ENCODE results near the gene AXIN1.

AXIN1 gene

GRCh38 chr16:282491-282890 is 70.0 kb downstream of the AXIN1 start:
- H3K36me3 ChIP-seq (ENCODE audit: control insufficient read depth, insufficient read depth, low read length): peaks cover 11% of the 10 kb centered on the region
- H3K9me3 ChIP-seq (ENCODE audit: control insufficient read depth, low read length): no peaks in the 10 kb centered on the region
- H3K27me3 ChIP-seq (replicated peaks; ENCODE audit: control insufficient read depth, insufficient read depth, low read length, poor library complexity, severe bottlenecking): peaks cover 16% of the 10 kb centered on the region
- H3K27ac ChIP-seq (ENCODE audit: insufficient read depth, low read length, poor library complexity, severe bottlenecking): no peak overlapping the region
- no peak for DNase-seq
- no peak overlapping the region for H3K4me3 ChIP-seq (ENCODE audit: insufficient read depth, low read depth, low read length, poor library complexity, severe bottlenecking)
- peaks cover 22% of the 10 kb centered on the region for H3K4me1 ChIP-seq (ENCODE audit: control insufficient read depth, insufficient read depth, low read length, poor library complexity, severe bottlenecking)

- Histone ChIP-seq H3K9me3 (ENCODE audit: control insufficient read depth, low read length) (no peaks in the 10 kb centered on the region), H3K27me3 (replicated peaks; ENCODE audit: control insufficient read depth, insufficient read depth, low read length, poor library complexity, severe bottlenecking) (peaks cover 16% of the 10 kb centered on the region), H3K27ac (ENCODE audit: insufficient read depth, low read length, poor library complexity, severe bottlenecking) (no peak overlapping the region), H3K4me3 (ENCODE audit: insufficient read depth, low read depth, low read length, poor library complexity, severe bottlenecking) (no peak overlapping the region), H3K4me1 (ENCODE audit: control insufficient read depth, insufficient read depth, low read length, poor library complexity, severe bottlenecking) (peaks cover 22% of the 10 kb centered on the region), H3K36me3 (ENCODE audit: control insufficient read depth, insufficient read depth, low read length) (peaks cover 3% of the 10 kb centered on the region)
- DNase-seq: no peak
These were observed 70.8 kb downstream of the AXIN1 start for GRCh38 chr16:281660-282255.

- Histone ChIP-seq H3K4me3 (ENCODE audit: insufficient read depth, low read depth, low read length, poor library complexity, severe bottlenecking) (peak overlapping the region; percentile 25), H3K9me3 (ENCODE audit: control insufficient read depth, low read length) (no peaks in the 10 kb centered on the region), H3K4me1 (ENCODE audit: control insufficient read depth, insufficient read depth, low read length, poor library complexity, severe bottlenecking) (peaks cover 22% of the 10 kb centered on the region), H3K36me3 (ENCODE audit: control insufficient read depth, insufficient read depth, low read length) (no peaks in the 10 kb centered on the region), H3K27me3 (replicated peaks; ENCODE audit: control insufficient read depth, insufficient read depth, low read length, poor library complexity, severe bottlenecking) (peaks cover 16% of the 10 kb centered on the region), H3K27ac (ENCODE audit: insufficient read depth, low read length, poor library complexity, severe bottlenecking) (no peak overlapping the region)
- DNase-seq: no peak
These were observed 71.4 kb downstream of the AXIN1 start for GRCh38 chr16:280991-281659.

- Histone ChIP-seq H3K9me3 (ENCODE audit: control insufficient read depth, low read length) (no peaks in the 10 kb centered on the region), H3K27me3 (replicated peaks; ENCODE audit: control insufficient read depth, insufficient read depth, low read length, poor library complexity, severe bottlenecking) (peaks cover 16% of the 10 kb centered on the region), H3K27ac (ENCODE audit: insufficient read depth, low read length, poor library complexity, severe bottlenecking) (no peak within 1 kb of the TSS), H3K36me3 (ENCODE audit: control insufficient read depth, insufficient read depth, low read length) (no peaks in the 10 kb centered on the region), H3K4me3 (ENCODE audit: insufficient read depth, low read depth, low read length, poor library complexity, severe bottlenecking) (peak within 1 kb of the TSS; percentile 25), H3K4me1 (ENCODE audit: control insufficient read depth, insufficient read depth, low read length, poor library complexity, severe bottlenecking) (peaks cover 24% of the 10 kb centered on the region)
- DNase-seq: no peak
These were observed 72.0 kb downstream of the AXIN1 start, which contains the start of gene ARHGDIG for GRCh38 chr16:280552-280951. TSS of gene ARHGDIG (plus strand) at chr16:280591. CDS start at chr16:280681, 90 bp downstream.

- no peaks in the 10 kb centered on the region for H3K36me3 ChIP-seq (ENCODE audit: control insufficient read depth, insufficient read depth, low read length)
- H3K4me1 ChIP-seq (ENCODE audit: control insufficient read depth, insufficient read depth, low read length, poor library complexity, severe bottlenecking): peaks cover 27% of the 10 kb centered on the region
- no peak overlapping the region for H3K27ac ChIP-seq (ENCODE audit: insufficient read depth, low read length, poor library complexity, severe bottlenecking)
- no peak for DNase-seq
- no peak overlapping the region for H3K4me3 ChIP-seq (ENCODE audit: insufficient read depth, low read depth, low read length, poor library complexity, severe bottlenecking)
- peaks cover 20% of the 10 kb centered on the region for H3K27me3 ChIP-seq (replicated peaks; ENCODE audit: control insufficient read depth, insufficient read depth, low read length, poor library complexity, severe bottlenecking)
- no peaks in the 10 kb centered on the region for H3K9me3 ChIP-seq (ENCODE audit: control insufficient read depth, low read length)
These were observed 72.5 kb downstream of the AXIN1 start for GRCh38 chr16:280005-280460.

GRCh38 chr16:279531-279930 is 73.0 kb downstream of the AXIN1 start:
- DNase-seq: no peak
- Histone ChIP-seq H3K9me3 (ENCODE audit: control insufficient read depth, low read length) (no peaks in the 10 kb centered on the region), H3K4me3 (ENCODE audit: insufficient read depth, low read depth, low read length, poor library complexity, severe bottlenecking) (no peak overlapping the region), H3K4me1 (ENCODE audit: control insufficient read depth, insufficient read depth, low read length, poor library complexity, severe bottlenecking) (peaks cover 28% of the 10 kb centered on the region), H3K27ac (ENCODE audit: insufficient read depth, low read length, poor library complexity, severe bottlenecking) (no peak overlapping the region), H3K36me3 (ENCODE audit: control insufficient read depth, insufficient read depth, low read length) (no peaks in the 10 kb centered on the region), H3K27me3 (replicated peaks; ENCODE audit: control insufficient read depth, insufficient read depth, low read length, poor library complexity, severe bottlenecking) (peaks cover 25% of the 10 kb centered on the region)

- H3K36me3 ChIP-seq (ENCODE audit: control insufficient read depth, insufficient read depth, low read length): no peaks in the 10 kb centered on the region
- H3K4me1 ChIP-seq (ENCODE audit: control insufficient read depth, insufficient read depth, low read length, poor library complexity, severe bottlenecking): peaks cover 28% of the 10 kb centered on the region
- H3K27me3 ChIP-seq (replicated peaks; ENCODE audit: control insufficient read depth, insufficient read depth, low read length, poor library complexity, severe bottlenecking): peaks cover 31% of the 10 kb centered on the region
- no peak overlapping the region for H3K4me3 ChIP-seq (ENCODE audit: insufficient read depth, low read depth, low read length, poor library complexity, severe bottlenecking)
- no peaks in the 10 kb centered on the region for H3K9me3 ChIP-seq (ENCODE audit: control insufficient read depth, low read length)
- H3K27ac ChIP-seq (ENCODE audit: insufficient read depth, low read length, poor library complexity, severe bottlenecking): no peak overlapping the region
- DNase-seq: peak in 2 of 3 donors; percentile 6 to 32
These were observed 73.6 kb downstream of the AXIN1 start for GRCh38 chr16:278863-279366.

- no peak for DNase-seq
- peaks cover 28% of the 10 kb centered on the region for H3K4me1 ChIP-seq (ENCODE audit: control insufficient read depth, insufficient read depth, low read length, poor library complexity, severe bottlenecking)
- H3K9me3 ChIP-seq (ENCODE audit: control insufficient read depth, low read length): no peaks in the 10 kb centered on the region
- H3K27me3 ChIP-seq (replicated peaks; ENCODE audit: control insufficient read depth, insufficient read depth, low read length, poor library complexity, severe bottlenecking): peaks cover 28% of the 10 kb centered on the region
- H3K27ac ChIP-seq (ENCODE audit: insufficient read depth, low read length, poor library complexity, severe bottlenecking): no peak overlapping the region
- no peak overlapping the region for H3K4me3 ChIP-seq (ENCODE audit: insufficient read depth, low read depth, low read length, poor library complexity, severe bottlenecking)
- H3K36me3 ChIP-seq (ENCODE audit: control insufficient read depth, insufficient read depth, low read length): no peaks in the 10 kb centered on the region
These were observed 76.0 kb downstream of the AXIN1 start for GRCh38 chr16:276426-277077.

- Histone ChIP-seq H3K4me1 (ENCODE audit: control insufficient read depth, insufficient read depth, low read length, poor library complexity, severe bottlenecking) (peaks cover 21% of the 10 kb centered on the region), H3K36me3 (ENCODE audit: control insufficient read depth, insufficient read depth, low read length) (no peaks in the 10 kb centered on the region), H3K27ac (ENCODE audit: insufficient read depth, low read length, poor library complexity, severe bottlenecking) (no peak within 1 kb of the TSS), H3K4me3 (ENCODE audit: insufficient read depth, low read depth, low read length, poor library complexity, severe bottlenecking) (peak within 1 kb of the TSS; percentile 25), H3K27me3 (replicated peaks; ENCODE audit: control insufficient read depth, insufficient read depth, low read length, poor library complexity, severe bottlenecking) (peaks cover 20% of the 10 kb centered on the region), H3K9me3 (ENCODE audit: control insufficient read depth, low read length) (no peaks in the 10 kb centered on the region)
- no peak for DNase-seq
These were observed 76.7 kb downstream of the AXIN1 start, which contains the start of gene RGS11 for GRCh38 chr16:275786-276232. TSS of gene RGS11 (minus strand) at chr16:275944. CDS start at chr16:275911, 33 bp downstream.

Measured in effector memory CD4-positive, alpha-beta T cell (primary cell).